Caco-2 (cell line): Measurements from ENCODE around the gene ALX4. TPM values are rescaled to one million over a fixed set of nuclear protein-coding genes. Genes with fewer than 3 reads are reported as not detected.

ENCODE experiments used
- BruUV-seq: library from RNA; stranded (reverse); fragments of 400-500 nt; replicated peaks from 2 replicates; lab custom pipeline; 2021; lab: Mats Ljungman, UMichigan
- CTCF ChIA-PET: fragments of 300-600 bp; sonication (Branson Sonifier 250); formaldehyde crosslinking; loops from one replicate; lab custom pipeline; 2022; ENCODE audit warnings: antibody characterized with exemption; lab: Charles Lee
- POLR2A ChIA-PET: fragments of 300-600 bp; sonication (Branson Sonifier 250); formaldehyde crosslinking; loops from one replicate; lab custom pipeline; 2022; ENCODE audit warnings: antibody characterized with exemption; lab: Charles Lee
- DNase-seq, 2 experiments: peaks; one replicate each; pipeline versions ENCODE4 v3.0.0 to v3.0.0-alpha.2; 2020 to 2022
- H3K27me3 ChIP-seq: replicated peaks from 2 replicates; pipeline ENCODE4 v1.6.0; 2011; ENCODE audit warnings: low read length; ENCODE audit not compliant: control insufficient read depth, insufficient read depth
- H3K36me3 ChIP-seq: 2 replicates; pipeline ENCODE4 v1.5.1; 2011; ENCODE audit warnings: low read length; ENCODE audit not compliant: control insufficient read depth, insufficient read depth
- H3K4me1 ChIP-seq: fragments of 250-450 bp; sonication (Bioruptor Pico); 2 replicates; pipeline ENCODE4 v1.5.1; 2020; ENCODE audit warnings: mild to moderate bottlenecking
- H3K4me3 ChIP-seq: 2 replicates; pipeline ENCODE4 v1.5.1; 2011; ENCODE audit warnings: low read depth, mild to moderate bottlenecking, control low read depth, low read length
- H3K9me3 ChIP-seq: fragments of 250-450 bp; sonication (Bioruptor Pico); 2 replicates; pipeline ENCODE4 v1.5.1; 2020; ENCODE audit warnings: mild to moderate bottlenecking, moderate library complexity
- H3K27ac Mint-ChIP-seq: one replicate; pipeline ENCODE4 v1.8.0; 2022; ENCODE audit warnings: mixed read lengths; ENCODE audit not compliant: unreplicated experiment
- H3K27me3 Mint-ChIP-seq: one replicate; pipeline ENCODE4 v1.8.0; 2022; ENCODE audit warnings: mixed read lengths; ENCODE audit not compliant: insufficient read depth, unreplicated experiment
- H3K36me3 Mint-ChIP-seq: one replicate; pipeline ENCODE4 v1.8.0; 2022; ENCODE audit warnings: mild to moderate bottlenecking, mixed read lengths; ENCODE audit not compliant: insufficient read depth, unreplicated experiment
- H3K4me1 Mint-ChIP-seq: one replicate; pipeline ENCODE4 v1.8.0; 2022; ENCODE audit warnings: low read depth, mixed read lengths; ENCODE audit not compliant: unreplicated experiment
- H3K4me3 Mint-ChIP-seq: one replicate; pipeline ENCODE4 v1.8.0; 2022; ENCODE audit warnings: mild to moderate bottlenecking, moderate library complexity, mixed read lengths; ENCODE audit not compliant: unreplicated experiment
- H3K9me3 Mint-ChIP-seq: one replicate; pipeline ENCODE4 v1.8.0; 2022; ENCODE audit warnings: mixed read lengths; ENCODE audit not compliant: unreplicated experiment
- CTCF ChIP-seq, 2 experiments: fragments of 200-600 bp in 1 of 2; IDR thresholded peaks; 1 replicate in 1 of 2; 2 replicates in 1 of 2; pipeline versions ENCODE4 v1.5.1 to v1.8.0; 2011 to 2022; ENCODE audit warnings: antibody characterized with exemption in 1 of 2, control low read depth in 1 of 2, inconsistent platforms in 1 of 2, low read depth in 1 of 2, low read length in 1 of 2, mild to moderate bottlenecking in 1 of 2, moderate library complexity in 1 of 2; ENCODE audit not compliant: insufficient read depth in 1 of 2, severe bottlenecking in 1 of 2, unreplicated experiment in 1 of 2
- intact Hi-C: fragments of 100-400 bp; cut with micrococcal nuclease; formaldehyde crosslinking; loops from one replicate; pipeline ENCODE4 v1.10.0; 2022; ENCODE audit not compliant: unreplicated experiment
- total RNA-seq: library from RNA; stranded (reverse); gene quantifications from 2 replicates; pipeline ENCODE4 v1.2.3, GENCODE V29; 2022

ALX4 gene
- total RNA-seq, 1 experiment from 2014 or later = 0.05 TPM

GRCh38 chr11:44260081-44260480, 49.9 kb downstream of the ALX4 start:
- Mint-ChIP-seq H3K4me3 (no peak overlapping the region), H3K27me3 (no peaks in the 10 kb centered on the region), H3K4me1 (peaks cover 22% of the 10 kb centered on the region), H3K27ac (no peak overlapping the region), H3K36me3 (no peaks in the 10 kb centered on the region), H3K9me3 (no peaks in the 10 kb centered on the region)
- Histone ChIP-seq H3K4me1 (peaks cover 29% of the 10 kb centered on the region), H3K9me3 (no peaks in the 10 kb centered on the region), H3K4me3 (no peak overlapping the region), H3K27me3 (no peaks in the 10 kb centered on the region), H3K36me3 (no peaks in the 10 kb centered on the region)
- ChIA-PET CTCF (no interaction called here), POLR2A (no interaction called here)
- no peak for TF ChIP-seq CTCF (IDR thresholded peaks at IDR 0.05; ENCODE audit: insufficient read depth in 1 of 2, low read depth in 1 of 2, low read length in 1 of 2, severe bottlenecking in 1 of 2, unreplicated experiment in 1 of 2)
- intact Hi-C loops = no loop called here
- no TSS peak for BruUV-seq
- no peak for DNase-seq

GRCh38 chr11:44258839-44259420, 51.0 kb downstream of the ALX4 start:
- Mint-ChIP-seq H3K9me3 (peaks cover under 1% of the 10 kb centered on the region), H3K4me1 (peaks cover 23% of the 10 kb centered on the region), H3K36me3 (no peaks in the 10 kb centered on the region), H3K27ac (peak overlapping the region; percentile 9), H3K27me3 (no peaks in the 10 kb centered on the region), H3K4me3 (no peak overlapping the region)
- peaks cover 38% of the 10 kb centered on the region for H3K4me1 ChIP-seq
- intact Hi-C loops = no loop called here
- H3K36me3 ChIP-seq = no peaks in the 10 kb centered on the region; the same call in 1 of the 2 replicates
- BruUV-seq = no TSS peak
- ChIA-PET CTCF (no interaction called here), POLR2A (no interaction called here)
- H3K9me3 ChIP-seq = no peaks in the 10 kb centered on the region
- H3K27me3 ChIP-seq = no peaks in the 10 kb centered on the region
- H3K4me3 ChIP-seq = no peak overlapping the region
- no peak for TF ChIP-seq CTCF (IDR thresholded peaks at IDR 0.05; ENCODE audit: insufficient read depth in 1 of 2, low read depth in 1 of 2, low read length in 1 of 2, severe bottlenecking in 1 of 2, unreplicated experiment in 1 of 2)
- DNase-seq = no peak

- no peaks in the 10 kb centered on the region for H3K27me3 Mint-ChIP-seq
- no TSS peak for BruUV-seq
- H3K9me3 ChIP-seq = peaks cover 2% of the 10 kb centered on the region
- no peak for DNase-seq
- CTCF ChIA-PET = interaction anchor here (0.6 to 1.1 kb wide), 3 partner anchors 14 to 125 kb away, joined by 5 to 10 read pairs (median 6); no protein-coding TSS in a partner anchor
- H3K4me1 ChIP-seq = peaks cover 38% of the 10 kb centered on the region
- H3K27me3 ChIP-seq = no peaks in the 10 kb centered on the region
- intact Hi-C loops = no loop called here
- no peak for TF ChIP-seq CTCF (IDR thresholded peaks at IDR 0.05; ENCODE audit: insufficient read depth in 1 of 2, low read depth in 1 of 2, low read length in 1 of 2, severe bottlenecking in 1 of 2, unreplicated experiment in 1 of 2)
- POLR2A ChIA-PET = no interaction called here
- peak overlapping the region; percentile 9 for H3K27ac Mint-ChIP-seq
- H3K4me1 Mint-ChIP-seq = peaks cover 23% of the 10 kb centered on the region
- H3K36me3 Mint-ChIP-seq = no peaks in the 10 kb centered on the region
- peaks cover 8% of the 10 kb centered on the region for H3K9me3 Mint-ChIP-seq
- no peak overlapping the region for H3K4me3 ChIP-seq
- no peaks in the 10 kb centered on the region; the same call in 1 of the 2 replicates for H3K36me3 ChIP-seq
- no peak overlapping the region for H3K4me3 Mint-ChIP-seq
These were observed 51.8 kb downstream of the ALX4 start for GRCh38 chr11:44258190-44258489.
